ENCODE measurements around the gene KLF11.

The KLF11 gene

GRCh38 chr2:9999693-10000092 is 43.7 kb upstream of the KLF11 start:
- TF ChIP-seq CTCF (IDR thresholded peaks at IDR 0.05; ENCODE audit: low read depth, low read length, missing control alignments) = no peak
- no peak for DNase-seq (ENCODE audit: low read depth)
- no peak overlapping the region for H3K4me3 ChIP-seq (ENCODE audit: low read depth, low read length)

GRCh38 chr2:10000541-10000940 is 42.8 kb upstream of the KLF11 start:
- no peak overlapping the region for H3K4me3 ChIP-seq (ENCODE audit: low read depth, low read length)
- no peak for DNase-seq (ENCODE audit: low read depth)
- no peak for TF ChIP-seq CTCF (IDR thresholded peaks at IDR 0.05; ENCODE audit: low read depth, low read length, missing control alignments)

- H3K4me3 ChIP-seq (ENCODE audit: low read depth, low read length) = no peak overlapping the region
- no peak for TF ChIP-seq CTCF (IDR thresholded peaks at IDR 0.05; ENCODE audit: low read depth, low read length, missing control alignments)
- DNase-seq (ENCODE audit: low read depth) = no peak
Measured at GRCh38 chr2:10001586-10001985, 41.8 kb upstream of the KLF11 start.

GRCh38 chr2:10002109-10002508 is 41.2 kb upstream of the KLF11 start:
- DNase-seq (ENCODE audit: low read depth) = no peak
- no peak overlapping the region for H3K4me3 ChIP-seq (ENCODE audit: low read depth, low read length)
- TF ChIP-seq CTCF (IDR thresholded peaks at IDR 0.05; ENCODE audit: low read depth, low read length, missing control alignments) = no peak

- no peak for TF ChIP-seq CTCF (IDR thresholded peaks at IDR 0.05; ENCODE audit: low read depth, low read length, missing control alignments)
- H3K4me3 ChIP-seq (ENCODE audit: low read depth, low read length) = no peak overlapping the region
Measured at GRCh38 chr2:10002681-10003080, 40.7 kb upstream of the KLF11 start.

GRCh38 chr2:10003206-10004125 is 39.9 kb upstream of the KLF11 start:
- DNase-seq (ENCODE audit: low read depth) = no peak
- no peak for TF ChIP-seq CTCF (IDR thresholded peaks at IDR 0.05; ENCODE audit: low read depth, low read length, missing control alignments)
- no peak overlapping the region for H3K4me3 ChIP-seq (ENCODE audit: low read depth, low read length)

More at GRCh38 chr2:10002681-10003080, 40.7 kb upstream of the KLF11 start:
- DNase-seq (ENCODE audit: low read depth) = no peak

- H3K4me3 ChIP-seq (ENCODE audit: low read depth, low read length) = no peak overlapping the region
- no peak for TF ChIP-seq CTCF (IDR thresholded peaks at IDR 0.05; ENCODE audit: low read depth, low read length, missing control alignments)
- DNase-seq (ENCODE audit: low read depth) = no peak
Measured at GRCh38 chr2:10004401-10004800, 38.9 kb upstream of the KLF11 start.
